ENCODE measurements around the gene CSF1R.
"Not testable (repeated sequence)": the region's sequence is repeated elsewhere in the genome, so short reads cannot be mapped to it uniquely, and the experiment has no call there.

The CSF1R gene

DNA sequence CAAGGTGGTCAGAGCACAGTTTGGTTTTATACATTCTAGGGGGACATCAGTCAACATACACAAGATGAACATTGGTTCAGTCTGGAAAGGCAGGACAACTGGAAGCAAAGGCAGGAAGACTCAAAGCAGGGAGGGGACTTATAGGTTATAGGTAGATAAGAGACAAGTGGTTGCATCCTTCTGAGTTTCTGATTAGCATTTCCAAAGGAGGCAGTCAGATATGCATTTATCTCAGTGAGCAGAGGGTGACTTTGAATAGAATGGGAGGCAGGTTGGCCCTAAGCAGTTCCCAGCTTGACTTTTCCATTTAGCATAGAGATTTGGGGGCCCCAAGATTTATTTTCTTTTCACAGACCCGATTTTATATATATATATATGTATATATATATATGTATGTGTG is 58.3 kb downstream of the CSF1R start:
- H3K27me3 ChIP-seq (ENCODE audit: low read depth, low read length); H3K27ac ChIP-seq (ENCODE audit: low read length); H3K9me3 ChIP-seq (ENCODE audit: control insufficient read depth in 1 of 2, low read length in 2 of 2); H3K4me1 ChIP-seq (ENCODE audit: control insufficient read depth in 1 of 2, insufficient read depth in 2 of 2, low read length in 2 of 2); H3K4me3 ChIP-seq (ENCODE audit: low read depth in 1 of 2, low read length in 2 of 2): not testable (repeated sequence)
- peaks cover 50 to 53% of the 10 kb centered on the region in 2 donors for H3K36me3 ChIP-seq (ENCODE audit: control insufficient read depth in 1 of 2, insufficient read depth in 2 of 2, low read length in 2 of 2)

DNA sequence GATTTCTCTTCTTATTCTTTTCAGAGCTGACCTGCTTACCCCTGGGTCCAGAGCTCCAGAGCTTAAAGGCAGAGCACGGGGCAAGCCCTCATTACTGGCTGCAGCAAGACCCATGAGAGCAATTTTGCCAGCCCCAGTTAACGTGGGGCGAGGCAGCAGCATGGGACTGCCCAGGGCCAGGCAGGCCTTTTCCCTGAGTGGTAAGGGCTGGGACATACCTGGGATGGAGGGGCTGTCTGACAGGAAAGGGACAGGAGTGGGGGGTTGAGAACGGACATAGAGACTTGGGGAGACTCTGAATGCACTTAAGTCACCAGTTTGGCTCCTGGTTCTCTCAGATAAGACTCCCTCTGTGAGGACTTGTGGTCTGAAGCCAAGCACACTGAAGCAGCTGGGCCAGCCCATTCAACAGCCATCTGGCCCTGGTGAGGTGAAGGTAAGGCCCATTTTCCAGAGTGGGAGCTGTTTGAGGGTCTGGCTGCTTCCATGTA is 59.6 kb downstream of the CSF1R start:
- H3K27me3 ChIP-seq (ENCODE audit: low read depth, low read length) = no peaks in the 10 kb centered on the region
- H3K36me3 ChIP-seq (ENCODE audit: control insufficient read depth in 1 of 2, insufficient read depth in 2 of 2, low read length in 2 of 2) = peaks cover 38 to 44% of the 10 kb centered on the region in 2 donors
- peaks cover 0 to 14% of the 10 kb centered on the region in 2 donors for H3K4me1 ChIP-seq (ENCODE audit: control insufficient read depth in 1 of 2, insufficient read depth in 2 of 2, low read length in 2 of 2)
- no peak overlapping the region for H3K4me3 ChIP-seq (ENCODE audit: low read depth in 1 of 2, low read length in 2 of 2)
- H3K27ac ChIP-seq (ENCODE audit: low read length) = no peak overlapping the region
- H3K9me3 ChIP-seq (ENCODE audit: control insufficient read depth in 1 of 2, low read length in 2 of 2) = no peaks in the 10 kb centered on the region

DNA sequence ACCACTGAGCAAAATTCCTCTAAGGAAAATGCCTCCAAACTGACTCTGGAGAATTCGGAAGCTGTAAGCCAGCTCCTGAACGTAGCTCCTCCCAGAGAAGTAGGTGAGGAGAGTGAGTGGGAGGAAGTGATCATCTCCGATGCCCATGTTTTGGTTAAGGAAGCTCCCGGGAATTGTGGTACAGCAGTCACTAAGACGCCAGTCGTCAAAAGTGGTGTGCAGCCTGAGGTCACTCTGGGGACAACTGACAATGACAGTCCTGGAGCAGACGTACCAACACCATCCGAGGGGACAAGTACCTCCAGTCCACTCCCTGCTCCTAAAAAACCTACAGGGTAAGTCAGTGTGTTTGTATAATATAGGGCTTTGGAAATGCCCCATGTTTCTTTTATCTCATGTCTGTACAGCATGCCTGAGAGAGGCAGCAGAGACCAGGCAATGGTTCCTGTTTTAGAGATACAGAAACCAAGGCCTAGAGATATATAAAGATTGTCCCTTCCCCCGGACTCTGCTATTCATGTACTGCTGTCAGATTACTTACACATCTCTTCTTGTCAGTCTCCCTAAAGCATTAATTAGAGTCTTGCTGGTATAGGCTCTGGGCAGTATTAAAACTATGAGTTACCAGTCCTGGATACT is 61.9 kb downstream of the CSF1R start:
- Histone ChIP-seq H3K36me3 (ENCODE audit: control insufficient read depth in 1 of 2, insufficient read depth in 2 of 2, low read length in 2 of 2) (peaks cover 40 to 55% of the 10 kb centered on the region in 2 donors), H3K27ac (ENCODE audit: low read length) (no peak overlapping the region), H3K9me3 (ENCODE audit: control insufficient read depth in 1 of 2, low read length in 2 of 2) (no peaks in the 10 kb centered on the region), H3K4me3 (ENCODE audit: low read depth in 1 of 2, low read length in 2 of 2) (no peak overlapping the region), H3K4me1 (ENCODE audit: control insufficient read depth in 1 of 2, insufficient read depth in 2 of 2, low read length in 2 of 2) (peaks cover 0 to 18% of the 10 kb centered on the region in 2 donors), H3K27me3 (ENCODE audit: low read depth, low read length) (no peaks in the 10 kb centered on the region)

DNA sequence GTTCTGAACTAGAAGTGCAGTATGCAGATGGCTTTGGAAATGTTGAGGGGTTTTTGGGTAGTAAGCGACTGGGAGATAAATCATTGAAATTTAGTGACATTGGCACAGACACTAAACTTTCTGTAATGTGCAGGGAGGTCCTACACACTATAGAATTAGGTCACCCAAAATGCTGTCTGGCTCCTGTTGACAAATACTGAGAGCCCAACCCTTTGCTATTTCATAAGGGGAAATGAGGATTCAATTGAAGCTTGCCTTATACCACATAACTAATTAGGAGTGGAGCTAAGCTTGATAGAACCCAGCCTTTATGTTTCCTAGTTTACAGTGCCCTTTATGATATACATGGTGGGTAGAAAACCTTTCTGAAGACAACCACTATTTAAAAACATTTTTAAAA is 63.2 kb downstream of the CSF1R start:
- Histone ChIP-seq H3K27me3 (ENCODE audit: low read depth, low read length) (no peaks in the 10 kb centered on the region), H3K36me3 (ENCODE audit: control insufficient read depth in 1 of 2, insufficient read depth in 2 of 2, low read length in 2 of 2) (peaks cover 53 to 65% of the 10 kb centered on the region in 2 donors), H3K9me3 (ENCODE audit: control insufficient read depth in 1 of 2, low read length in 2 of 2) (no peaks in the 10 kb centered on the region), H3K27ac (ENCODE audit: low read length) (no peak overlapping the region), H3K4me1 (ENCODE audit: control insufficient read depth in 1 of 2, insufficient read depth in 2 of 2, low read length in 2 of 2) (peaks cover 0 to 18% of the 10 kb centered on the region in 2 donors), H3K4me3 (ENCODE audit: low read depth in 1 of 2, low read length in 2 of 2) (no peak overlapping the region)

DNA sequence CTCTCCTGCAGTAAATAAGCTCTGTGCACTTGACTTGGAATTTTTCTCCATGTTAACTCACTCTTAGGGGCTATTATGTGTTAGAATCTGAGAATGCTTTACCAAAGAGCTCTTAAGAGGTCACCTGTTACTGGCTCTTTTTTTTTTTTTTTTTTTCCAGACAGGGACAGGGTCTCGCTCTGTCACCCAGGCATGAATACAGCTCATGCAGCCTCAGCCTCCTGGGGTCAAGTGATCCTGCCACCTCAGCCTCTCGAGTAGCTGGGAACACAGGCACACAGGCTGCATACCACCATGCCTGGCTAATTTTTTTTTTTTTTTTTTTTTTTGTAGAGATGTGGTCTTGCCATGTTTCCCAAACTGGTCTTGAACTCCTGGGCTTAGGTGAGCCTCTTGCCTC is 63.7 kb downstream of the CSF1R start:
- H3K36me3 ChIP-seq (ENCODE audit: control insufficient read depth in 1 of 2, insufficient read depth in 2 of 2, low read length in 2 of 2) = peaks cover 55 to 66% of the 10 kb centered on the region in 2 donors
- no peak overlapping the region for H3K4me3 ChIP-seq (ENCODE audit: low read depth in 1 of 2, low read length in 2 of 2)
- peaks cover 0 to 18% of the 10 kb centered on the region in 2 donors for H3K4me1 ChIP-seq (ENCODE audit: control insufficient read depth in 1 of 2, insufficient read depth in 2 of 2, low read length in 2 of 2)
- no peak overlapping the region for H3K27ac ChIP-seq (ENCODE audit: low read length)
- H3K9me3 ChIP-seq (ENCODE audit: control insufficient read depth in 1 of 2, low read length in 2 of 2) = no peaks in the 10 kb centered on the region
- H3K27me3 ChIP-seq (ENCODE audit: low read depth, low read length) = no peaks in the 10 kb centered on the region

DNA sequence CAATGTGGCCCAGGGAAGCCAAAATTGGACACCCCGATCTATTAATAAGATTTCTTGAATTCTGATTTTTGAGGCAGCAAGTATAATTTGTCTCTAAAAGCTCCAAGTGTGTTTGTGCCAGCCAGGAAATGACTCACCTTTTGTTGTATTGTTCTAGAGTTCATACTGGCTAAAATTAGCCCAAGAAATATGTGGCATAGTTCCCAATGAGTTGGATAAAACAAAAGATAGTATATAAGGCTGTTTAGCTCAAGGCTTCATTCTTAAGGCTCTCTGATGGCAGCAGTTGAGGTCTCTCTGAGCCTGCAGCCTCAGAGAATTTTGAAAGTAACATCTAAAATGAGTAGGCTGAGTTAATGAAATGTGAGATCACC is 64.2 kb downstream of the CSF1R start:
- Histone ChIP-seq H3K27me3 (ENCODE audit: low read depth, low read length) (no peaks in the 10 kb centered on the region), H3K36me3 (ENCODE audit: control insufficient read depth in 1 of 2, insufficient read depth in 2 of 2, low read length in 2 of 2) (peaks cover 55 to 62% of the 10 kb centered on the region in 2 donors), H3K4me3 (ENCODE audit: low read depth in 1 of 2, low read length in 2 of 2) (no peak overlapping the region), H3K27ac (ENCODE audit: low read length) (no peak overlapping the region), H3K9me3 (ENCODE audit: control insufficient read depth in 1 of 2, low read length in 2 of 2) (no peaks in the 10 kb centered on the region), H3K4me1 (ENCODE audit: control insufficient read depth in 1 of 2, insufficient read depth in 2 of 2, low read length in 2 of 2) (peaks cover 0 to 18% of the 10 kb centered on the region in 2 donors)

DNA sequence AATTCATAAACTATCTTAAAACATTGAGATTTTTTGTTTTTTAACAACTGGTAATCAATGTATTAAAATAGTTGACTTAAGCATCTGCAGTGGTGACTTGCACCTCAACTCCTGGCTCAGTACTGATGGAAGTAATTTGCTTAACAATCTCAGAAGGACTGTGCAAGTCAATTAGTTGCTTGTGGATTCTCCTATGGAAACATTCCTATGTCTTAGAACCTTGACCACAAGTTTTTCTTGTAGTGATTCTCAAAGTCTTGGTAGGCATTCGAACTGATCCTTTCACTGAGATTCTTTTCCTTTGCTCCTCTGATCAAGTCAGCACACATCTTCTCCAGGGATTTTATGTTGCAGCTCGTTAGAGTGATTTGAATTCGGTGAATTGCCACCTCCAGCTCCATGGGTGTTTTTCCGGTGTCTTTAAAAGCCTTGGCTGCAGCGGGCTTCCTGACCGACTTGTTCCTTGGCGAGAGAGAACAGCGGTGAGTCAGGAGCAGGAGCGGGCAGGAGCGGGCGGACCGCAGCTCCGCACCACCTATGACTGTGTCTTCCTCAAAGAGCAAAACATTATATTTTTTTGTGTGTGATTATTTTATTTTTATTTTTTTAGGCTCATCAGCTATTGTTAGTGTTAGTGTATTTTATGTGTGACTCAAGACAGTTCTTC is 64.7 kb downstream of the CSF1R start:
- Histone ChIP-seq H3K36me3 (ENCODE audit: control insufficient read depth in 1 of 2, insufficient read depth in 2 of 2, low read length in 2 of 2) (peaks cover 49 to 58% of the 10 kb centered on the region in 2 donors), H3K4me1 (ENCODE audit: control insufficient read depth in 1 of 2, insufficient read depth in 2 of 2, low read length in 2 of 2) (peaks cover 0 to 18% of the 10 kb centered on the region in 2 donors), H3K27ac (ENCODE audit: low read length) (no peak overlapping the region)

DNA sequence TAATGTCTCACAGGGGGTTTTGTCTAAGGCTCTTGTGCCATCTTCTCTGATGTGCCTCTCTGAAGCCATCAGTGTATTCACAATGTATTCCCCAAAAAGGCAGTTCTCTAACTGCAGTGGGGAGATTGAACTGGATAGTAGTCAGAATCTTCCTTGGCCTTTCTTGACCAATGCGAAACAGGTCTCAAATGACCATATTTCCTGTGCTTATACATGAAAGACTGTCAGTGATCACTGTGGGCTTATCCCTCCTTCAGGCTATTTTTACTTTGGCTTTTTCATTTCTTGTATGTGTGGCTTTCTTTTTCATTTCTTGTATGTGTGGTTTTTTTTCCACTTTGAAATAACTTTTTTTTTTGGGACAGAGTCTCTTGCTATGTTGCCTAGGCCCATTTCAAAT is 66.1 kb downstream of the CSF1R start:
- Histone ChIP-seq H3K4me3 (ENCODE audit: low read depth in 1 of 2, low read length in 2 of 2) (no peak overlapping the region), H3K27me3 (ENCODE audit: low read depth, low read length) (no peaks in the 10 kb centered on the region), H3K36me3 (ENCODE audit: control insufficient read depth in 1 of 2, insufficient read depth in 2 of 2, low read length in 2 of 2) (peaks cover 51 to 65% of the 10 kb centered on the region in 2 donors), H3K9me3 (ENCODE audit: control insufficient read depth in 1 of 2, low read length in 2 of 2) (peaks cover 0 to 3% of the 10 kb centered on the region in 2 donors), H3K4me1 (ENCODE audit: control insufficient read depth in 1 of 2, insufficient read depth in 2 of 2, low read length in 2 of 2) (peaks cover 0 to 18% of the 10 kb centered on the region in 2 donors), H3K27ac (ENCODE audit: low read length) (no peak overlapping the region)

More for the DNA sequence above, 64.7 kb downstream of the CSF1R start:
- Histone ChIP-seq H3K27me3 (ENCODE audit: low read depth, low read length) (no peaks in the 10 kb centered on the region), H3K9me3 (ENCODE audit: control insufficient read depth in 1 of 2, low read length in 2 of 2) (no peaks in the 10 kb centered on the region), H3K4me3 (ENCODE audit: low read depth in 1 of 2, low read length in 2 of 2) (no peak overlapping the region)

DNA sequence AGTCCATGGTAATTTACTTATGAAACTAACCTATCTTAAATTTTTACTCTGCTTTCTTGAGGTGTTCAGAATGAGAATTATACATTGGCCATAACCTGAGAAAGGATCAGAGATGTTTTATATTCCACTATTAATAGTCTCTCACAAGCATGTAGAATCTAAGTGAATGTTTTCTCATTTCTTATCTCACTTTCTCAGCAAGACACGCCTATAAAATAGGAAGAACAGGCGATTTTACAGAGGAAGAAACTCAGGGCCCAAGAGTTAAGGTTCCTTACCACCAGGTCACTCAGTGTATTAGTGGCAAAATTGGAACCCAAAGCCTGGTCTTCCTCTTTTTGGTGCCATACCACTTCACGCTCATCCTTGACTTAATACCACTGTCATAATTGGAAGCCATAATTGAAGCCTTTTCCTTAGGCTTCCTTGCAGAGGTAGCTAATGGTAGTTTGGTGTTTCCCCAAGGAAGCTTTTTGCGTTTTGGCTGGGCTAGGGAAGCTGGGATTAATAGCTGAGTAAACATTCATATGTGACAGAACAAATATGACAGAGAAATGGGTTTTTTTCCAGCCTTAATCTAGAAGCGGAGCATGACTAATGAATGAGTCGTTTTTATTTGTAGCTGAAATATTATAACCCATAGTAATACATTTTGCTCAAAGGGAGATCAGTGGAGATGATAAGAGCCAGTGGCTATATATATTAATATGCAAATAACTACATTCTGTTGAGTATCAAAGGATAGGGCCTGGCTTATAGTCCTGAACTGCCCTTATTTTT is 68.9 kb downstream of the CSF1R start:
- Histone ChIP-seq H3K36me3 (ENCODE audit: control insufficient read depth in 1 of 2, insufficient read depth in 2 of 2, low read length in 2 of 2) (peaks cover 56 to 73% of the 10 kb centered on the region in 2 donors), H3K4me1 (ENCODE audit: control insufficient read depth in 1 of 2, insufficient read depth in 2 of 2, low read length in 2 of 2) (peaks cover 0 to 11% of the 10 kb centered on the region in 2 donors), H3K27ac (ENCODE audit: low read length) (no peak overlapping the region)

DNA sequence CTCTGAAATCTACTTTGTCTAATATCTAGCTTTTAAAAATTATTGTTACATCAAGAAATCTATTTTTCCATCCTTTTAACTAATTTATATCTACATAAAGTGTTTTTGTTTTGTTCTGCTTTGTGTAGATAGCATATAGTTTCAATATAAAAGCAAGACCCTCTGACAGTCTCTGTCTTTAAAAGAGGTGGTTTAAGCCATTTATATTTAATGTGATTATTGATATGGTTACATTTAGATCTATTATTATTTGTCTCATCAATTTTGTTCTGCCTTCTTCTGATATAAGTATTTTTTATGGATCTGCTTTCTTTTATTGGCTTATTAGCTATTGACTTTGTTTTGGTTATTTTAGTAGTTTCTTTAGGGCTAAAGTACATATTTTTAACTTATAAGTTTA is 69.8 kb downstream of the CSF1R start:
- Histone ChIP-seq H3K36me3 (ENCODE audit: control insufficient read depth in 1 of 2, insufficient read depth in 2 of 2, low read length in 2 of 2) (peaks cover 63 to 78% of the 10 kb centered on the region in 2 donors), H3K4me3 (ENCODE audit: low read depth in 1 of 2, low read length in 2 of 2) (no peak overlapping the region), H3K27me3 (ENCODE audit: low read depth, low read length) (no peaks in the 10 kb centered on the region), H3K4me1 (ENCODE audit: control insufficient read depth in 1 of 2, insufficient read depth in 2 of 2, low read length in 2 of 2) (peaks cover 0 to 3% of the 10 kb centered on the region in 2 donors), H3K9me3 (ENCODE audit: control insufficient read depth in 1 of 2, low read length in 2 of 2) (peaks cover 0 to 8% of the 10 kb centered on the region in 2 donors), H3K27ac (ENCODE audit: low read length) (no peak overlapping the region)

More for the DNA sequence above, 68.9 kb downstream of the CSF1R start:
- no peaks in the 10 kb centered on the region for H3K27me3 ChIP-seq (ENCODE audit: low read depth, low read length)
- H3K9me3 ChIP-seq (ENCODE audit: control insufficient read depth in 1 of 2, low read length in 2 of 2) = peaks cover 0 to 8% of the 10 kb centered on the region in 2 donors
- H3K4me3 ChIP-seq (ENCODE audit: low read depth in 1 of 2, low read length in 2 of 2) = no peak overlapping the region

DNA sequence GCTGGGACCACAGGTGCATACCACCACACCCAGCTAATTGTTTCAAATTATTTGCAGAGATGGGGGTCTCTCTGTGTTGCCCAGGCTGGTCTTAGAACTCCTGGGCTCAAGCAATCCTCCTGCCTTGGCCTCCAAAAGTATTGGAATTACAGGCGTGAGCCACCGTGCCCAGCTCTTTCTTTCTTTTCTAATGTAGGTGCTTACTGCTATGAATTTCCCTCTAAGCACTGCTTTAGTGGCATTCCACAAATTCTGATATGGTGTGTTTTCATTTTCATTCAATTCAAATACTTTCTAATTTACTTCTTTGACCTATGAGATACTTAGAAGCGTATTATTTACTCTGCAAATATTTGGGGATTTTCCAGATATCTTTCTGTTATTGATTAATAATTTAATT is 70.9 kb downstream of the CSF1R start:
- Histone ChIP-seq H3K27ac (ENCODE audit: low read length) (no peak overlapping the region), H3K27me3 (ENCODE audit: low read depth, low read length) (no peaks in the 10 kb centered on the region), H3K4me3 (ENCODE audit: low read depth in 1 of 2, low read length in 2 of 2) (no peak overlapping the region), H3K4me1 (ENCODE audit: control insufficient read depth in 1 of 2, insufficient read depth in 2 of 2, low read length in 2 of 2) (no peaks in the 10 kb centered on the region), H3K36me3 (ENCODE audit: control insufficient read depth in 1 of 2, insufficient read depth in 2 of 2, low read length in 2 of 2) (peaks cover 68 to 83% of the 10 kb centered on the region in 2 donors), H3K9me3 (ENCODE audit: control insufficient read depth in 1 of 2, low read length in 2 of 2) (peaks cover 0 to 8% of the 10 kb centered on the region in 2 donors)
